T-helper 2 cell (primary cell): Measurements from ENCODE around the gene NARS2.
"Not testable (repeated sequence)": the region's sequence is repeated elsewhere in the genome, so short reads cannot be mapped to it uniquely, and the experiment has no call there.

ENCODE experiments used
- DNase-seq, 5 experiments: peaks; one replicate each; pipeline versions ENCODE4 v3.0.0 to v3.0.0-alpha.2; 2012 to 2022
- total RNA-seq, 2 donors: gene quantifications; one replicate each; lab custom pipeline; 2026; lab: John Stamatoyannopoulos, UW

The NARS2 gene, protein sequence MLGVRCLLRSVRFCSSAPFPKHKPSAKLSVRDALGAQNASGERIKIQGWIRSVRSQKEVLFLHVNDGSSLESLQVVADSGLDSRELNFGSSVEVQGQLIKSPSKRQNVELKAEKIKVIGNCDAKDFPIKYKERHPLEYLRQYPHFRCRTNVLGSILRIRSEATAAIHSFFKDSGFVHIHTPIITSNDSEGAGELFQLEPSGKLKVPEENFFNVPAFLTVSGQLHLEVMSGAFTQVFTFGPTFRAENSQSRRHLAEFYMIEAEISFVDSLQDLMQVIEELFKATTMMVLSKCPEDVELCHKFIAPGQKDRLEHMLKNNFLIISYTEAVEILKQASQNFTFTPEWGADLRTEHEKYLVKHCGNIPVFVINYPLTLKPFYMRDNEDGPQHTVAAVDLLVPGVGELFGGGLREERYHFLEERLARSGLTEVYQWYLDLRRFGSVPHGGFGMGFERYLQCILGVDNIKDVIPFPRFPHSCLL
- 19.0 to 25.3 reads per million in 2 donors for total RNA-seq

DNA sequence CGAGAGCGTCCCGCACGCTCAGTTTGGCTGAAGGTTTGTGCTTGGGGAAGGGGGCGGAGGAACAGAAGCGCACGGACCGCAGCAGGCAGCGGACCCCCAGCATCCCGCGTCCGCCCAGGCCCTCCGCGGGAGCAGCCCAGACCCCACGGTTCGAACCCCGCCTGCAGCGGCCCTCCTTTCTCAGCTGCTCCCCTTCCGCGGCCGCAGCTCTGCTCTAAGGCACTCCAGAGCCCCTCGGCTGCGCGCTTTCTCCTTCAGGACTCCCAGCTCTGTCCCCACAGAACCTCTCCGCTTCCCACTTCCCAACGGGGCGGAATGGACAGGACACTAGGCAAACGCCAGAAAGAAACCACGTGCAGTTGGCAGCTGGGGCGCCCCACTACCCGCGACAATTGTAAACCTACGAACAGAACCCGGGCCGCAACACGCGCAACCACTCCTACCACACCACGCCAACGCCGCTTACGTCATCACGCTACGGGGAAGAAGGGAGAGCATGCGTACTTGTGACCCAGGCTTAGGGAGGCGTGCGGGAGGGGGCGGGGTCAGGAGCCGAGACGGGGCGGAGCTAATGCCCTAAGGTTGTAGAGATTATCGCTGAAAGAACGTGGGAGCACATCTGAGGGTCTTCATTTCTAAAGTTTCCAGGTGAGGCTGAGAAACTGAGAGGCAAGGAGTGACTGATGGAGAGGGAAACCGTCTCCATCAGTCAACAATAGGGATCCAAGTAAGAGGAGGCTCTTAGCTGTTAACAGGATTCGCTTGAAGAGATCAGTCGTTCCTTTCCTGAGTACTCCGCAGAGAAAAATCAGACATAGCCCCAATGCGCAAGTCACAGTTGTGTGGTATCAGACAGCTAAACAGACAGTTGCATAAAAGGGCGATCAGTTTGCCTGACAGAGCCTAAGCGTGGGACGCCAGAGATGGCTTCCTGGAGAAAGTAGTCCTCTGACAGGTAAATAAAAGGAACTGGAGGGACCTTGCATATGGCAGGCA is at the start of gene NARS2:
Gene NARS2, minus strand, starts transcription at position 479 of the 996 bp plus-strand sequence. Its CDS starts 376 bp downstream, at position 103.
- peak; percentile 91 to 98 (median 95) for DNase-seq

DNA sequence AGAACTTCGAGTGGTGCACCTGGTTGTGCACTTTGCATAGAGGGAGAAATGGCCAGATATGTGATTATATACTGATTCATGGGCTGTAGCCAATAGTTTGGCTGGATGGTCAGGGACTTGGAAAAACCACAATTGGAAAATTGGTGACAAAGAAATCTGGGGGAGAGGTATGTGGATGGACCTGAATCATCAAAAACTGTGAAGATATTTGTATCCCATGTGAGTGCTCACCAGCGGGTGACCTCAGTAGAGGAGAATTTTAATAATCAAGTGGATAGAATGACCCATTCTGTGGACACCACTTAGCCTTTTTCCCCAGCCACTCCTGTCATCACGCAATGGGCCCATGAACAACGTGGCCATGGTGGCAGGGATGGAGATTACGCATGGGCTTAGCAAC is 48.0 kb upstream of the NARS2 start:
- DNase-seq = no peak

- DNase-seq = no peak
Observed at GRCh38 chr11:78620159-78620558, 45.5 kb upstream of the NARS2 start.

- DNase-seq = no peak
Observed at GRCh38 chr11:78615724-78616123, 41.1 kb upstream of the NARS2 start.

GRCh38 chr11:78613378-78613813 is 38.7 kb upstream of the NARS2 start:
- no peak for DNase-seq

GRCh38 chr11:78612721-78613377 is 38.2 kb upstream of the NARS2 start:
- DNase-seq = no peak

DNA sequence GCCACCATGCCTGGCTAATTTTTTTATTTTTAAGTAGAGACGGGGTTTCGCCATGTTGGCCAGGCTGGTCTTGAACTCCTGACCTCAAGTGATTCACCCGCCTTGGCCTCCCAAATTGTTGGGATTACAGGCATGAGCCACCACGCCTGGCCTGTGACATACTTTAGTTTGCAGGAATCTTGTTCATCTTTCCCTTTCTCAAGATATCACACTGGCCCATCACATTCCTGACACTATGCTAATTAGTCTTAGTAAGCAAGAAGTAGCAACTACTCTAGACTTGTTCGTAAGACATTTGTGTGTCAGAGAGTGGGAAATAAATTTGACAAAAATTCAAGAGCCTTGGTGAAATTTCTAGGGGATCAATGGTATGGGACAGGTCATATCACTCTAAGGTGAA is 34.7 kb upstream of the NARS2 start:
- not testable (repeated sequence) for DNase-seq

- DNase-seq = no peak
Observed at GRCh38 chr11:78607696-78608095, 33.0 kb upstream of the NARS2 start.

GRCh38 chr11:78606667-78607066 is 32.0 kb upstream of the NARS2 start:
- no peak for DNase-seq

GRCh38 chr11:78605296-78605695 is 30.6 kb upstream of the NARS2 start:
- no peak for DNase-seq

GRCh38 chr11:78603792-78604191 is 29.1 kb upstream of the NARS2 start:
- no peak for DNase-seq

DNA sequence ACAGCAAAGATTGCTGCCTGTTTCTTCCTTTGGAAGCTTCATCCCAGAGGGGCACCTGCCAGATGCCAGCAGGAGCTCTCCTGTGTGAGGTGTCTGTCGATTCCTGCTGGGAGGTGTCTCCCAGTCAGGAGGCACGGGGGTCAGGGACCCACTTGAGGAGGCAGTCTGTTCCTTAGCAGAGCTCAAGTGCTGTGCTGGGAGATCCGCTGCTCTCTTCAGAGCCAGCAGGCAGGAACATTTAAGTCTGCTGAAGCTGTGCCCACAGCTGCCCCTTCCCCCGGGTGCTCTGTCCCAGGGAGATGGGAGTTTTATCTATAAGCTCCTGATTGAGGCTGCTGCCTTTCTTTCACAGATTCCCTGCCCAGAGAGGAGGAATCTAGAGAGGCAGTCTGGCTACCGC is 28.1 kb upstream of the NARS2 start:
- DNase-seq = not testable (repeated sequence)

DNA sequence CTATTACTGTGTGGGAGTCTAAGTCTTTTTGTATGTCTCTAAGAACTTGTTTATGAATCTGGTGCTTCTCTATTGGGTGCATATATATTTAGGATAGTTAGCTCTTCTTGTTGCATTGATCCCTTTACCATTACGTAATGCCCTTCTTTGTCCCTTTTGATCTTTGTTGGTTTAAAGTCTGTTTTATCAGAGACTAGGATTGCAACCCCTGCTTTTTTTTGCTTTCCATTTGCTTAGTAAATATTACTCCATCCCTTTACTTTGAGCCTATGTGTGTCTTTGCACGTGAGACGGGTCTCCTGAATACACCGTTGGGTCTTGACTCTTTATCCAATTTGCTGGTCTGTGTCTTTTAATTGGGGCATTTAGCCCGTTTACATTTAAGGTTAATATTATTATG is 26.4 kb upstream of the NARS2 start:
- not testable (repeated sequence) for DNase-seq

DNA sequence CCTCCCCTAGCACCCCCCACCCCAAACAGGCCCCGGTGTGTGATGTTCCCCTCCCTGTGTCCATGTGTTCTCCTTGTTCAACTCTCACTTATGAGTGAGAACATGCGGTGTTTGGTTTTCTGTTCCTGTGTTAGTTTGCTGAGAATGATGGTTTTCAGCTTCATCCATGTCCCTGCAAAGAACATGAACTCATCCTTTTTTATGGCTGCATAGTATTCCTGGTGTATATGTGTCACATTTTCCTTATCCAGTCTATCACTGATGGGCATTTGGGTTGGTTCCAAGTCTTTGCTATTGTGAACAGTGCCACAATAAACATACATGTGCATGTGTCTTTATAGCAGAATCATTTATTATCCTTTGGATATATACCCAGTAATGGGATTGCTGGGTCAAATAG is 22.9 kb upstream of the NARS2 start:
- DNase-seq = not testable (repeated sequence)

GRCh38 chr11:78595436-78596130 is 20.9 kb upstream of the NARS2 start:
- no peak for DNase-seq

DNA sequence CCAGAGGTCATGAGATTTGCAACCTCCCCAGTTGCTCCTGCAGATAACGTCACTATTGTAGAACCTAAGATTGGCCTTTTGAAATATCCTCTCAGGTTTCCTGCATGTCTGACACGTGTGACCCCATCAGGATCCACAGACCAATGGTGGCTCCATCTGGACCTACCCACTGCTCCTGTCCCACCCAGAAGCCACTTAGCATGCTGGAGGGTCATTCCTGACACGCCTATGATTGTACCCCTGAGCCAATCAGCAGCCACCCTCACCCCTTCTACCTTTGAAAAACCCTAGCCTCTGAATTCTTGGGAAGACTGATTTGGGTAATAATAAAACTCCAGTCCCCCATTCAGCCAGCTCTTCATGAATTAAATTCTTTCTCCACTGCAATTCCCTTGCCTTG is 20.1 kb upstream of the NARS2 start:
- DNase-seq = no peak

- DNase-seq = no peak
Observed at GRCh38 chr11:78588517-78588916, 13.9 kb upstream of the NARS2 start.

DNA sequence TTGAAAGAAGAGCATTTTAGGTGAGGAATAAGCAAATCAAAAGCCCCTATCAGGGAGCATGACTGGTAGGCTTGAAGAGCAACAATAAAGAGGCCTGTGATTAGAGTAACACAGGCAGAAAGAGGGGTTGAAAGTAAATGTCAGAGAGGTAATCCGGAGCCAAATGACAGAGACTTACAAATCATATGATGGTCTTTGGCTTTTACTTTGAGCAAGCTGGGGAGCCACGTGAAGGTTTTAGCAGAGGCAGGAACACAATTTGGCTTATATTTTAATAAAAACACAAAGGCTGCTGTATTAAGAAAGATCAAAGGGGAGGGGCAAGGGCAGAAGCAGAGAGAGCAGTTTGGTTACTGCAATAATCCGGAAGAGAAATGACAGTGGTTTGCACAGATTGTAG is 12.8 kb upstream of the NARS2 start:
- DNase-seq = no peak

DNA sequence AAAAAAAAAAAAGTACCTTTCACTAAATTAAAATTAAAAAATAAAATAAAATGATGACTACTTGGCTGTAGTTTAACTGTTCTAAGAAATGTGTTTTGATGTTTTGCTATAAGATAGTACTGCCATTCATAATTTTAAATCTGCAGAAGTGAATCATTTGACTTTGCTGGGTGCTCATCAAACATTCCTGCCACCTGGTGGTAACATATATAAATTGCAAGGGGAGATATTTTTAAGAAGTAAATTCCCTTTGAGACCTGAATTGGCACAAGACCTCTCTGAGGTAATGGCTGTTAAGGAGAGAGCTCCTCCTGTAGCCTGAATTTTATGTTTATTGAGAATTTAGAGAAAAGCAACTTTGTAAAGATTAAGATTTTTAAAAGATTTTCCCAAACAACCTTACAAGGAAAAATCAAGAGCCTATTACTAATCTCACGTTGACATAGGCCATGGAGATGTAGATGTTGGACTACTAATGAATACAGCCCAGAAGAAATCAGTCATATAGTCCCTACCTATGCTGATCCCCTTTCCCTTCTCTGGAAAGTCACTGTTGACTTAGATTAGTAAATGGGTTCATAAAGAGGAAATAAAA is 11.9 kb upstream of the NARS2 start:
- peak in 1 of 5 experiments; percentile 54 for DNase-seq

GRCh38 chr11:78583889-78584288 is 9.2 kb upstream of the NARS2 start:
- no peak for DNase-seq

DNA sequence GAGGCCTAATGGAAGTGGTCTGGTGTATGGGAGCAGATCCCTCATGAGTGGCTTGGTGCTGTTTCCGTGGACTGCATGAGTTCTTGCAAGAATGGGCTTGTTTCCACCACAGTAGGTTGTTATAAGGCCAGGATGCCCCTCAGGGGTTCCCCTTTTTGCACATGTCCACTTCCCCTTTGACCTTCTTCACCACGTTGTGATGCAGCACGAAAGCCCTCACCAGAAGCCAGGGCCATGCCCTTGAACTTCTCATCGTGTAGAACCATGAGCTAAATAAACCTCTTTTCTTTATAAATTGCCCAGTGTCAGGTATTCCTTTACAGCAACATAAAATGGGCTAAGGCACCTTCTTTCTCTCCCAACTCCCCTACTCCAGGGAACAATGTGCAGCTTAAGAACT is 2.8 kb upstream of the NARS2 start:
- DNase-seq = no peak
